NOMO-1 (cell line): ENCODE measurements around the gene RAG1.
A peak's percentile ranks its signal among the peaks of the same experiment; 100 is the strongest.
"Not testable (repeated sequence)": the region's sequence is repeated elsewhere in the genome, so short reads cannot be mapped to it uniquely, and the experiment has no call there.

Experiments used
- DNase-seq, 2 experiments: peaks; one replicate each; lab custom pipeline; 2025; ENCODE audit not compliant: unreplicated experiment in 2 of 2; lab: John Stamatoyannopoulos, UW

Gene RAG1

DNA sequence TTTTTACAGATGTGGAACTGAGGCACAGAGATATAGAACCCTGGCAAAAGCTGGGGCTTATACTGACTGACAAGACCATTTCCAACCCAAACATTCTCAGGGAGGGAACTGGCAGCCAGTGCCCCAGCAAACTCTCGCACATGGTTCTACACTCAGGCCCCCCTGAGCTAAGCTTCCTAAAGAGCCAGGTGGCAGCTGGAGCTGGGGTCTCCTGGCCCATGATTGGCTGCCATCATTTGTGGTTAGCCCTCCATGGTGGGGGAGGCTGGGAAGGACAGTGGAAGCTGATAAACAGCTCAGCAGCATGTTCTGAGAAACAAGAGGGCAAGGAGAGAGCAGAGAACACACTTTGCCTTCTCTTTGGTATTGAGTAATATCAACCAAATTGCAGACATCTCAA lies at the start of gene RAG1:
RAG1 (plus strand) TSS at position 314 of the 400 bp plus-strand sequence. CDS start 5,298 bp downstream, outside the sequence.
- no peak for DNase-seq

GRCh38 chr11:36530840-36531239 lies 37.0 kb upstream of the RAG1 start:
- no peak for DNase-seq

GRCh38 chr11:36532941-36533601 lies 34.7 kb upstream of the RAG1 start:
- peak; percentile 16 to 29 for DNase-seq

DNA sequence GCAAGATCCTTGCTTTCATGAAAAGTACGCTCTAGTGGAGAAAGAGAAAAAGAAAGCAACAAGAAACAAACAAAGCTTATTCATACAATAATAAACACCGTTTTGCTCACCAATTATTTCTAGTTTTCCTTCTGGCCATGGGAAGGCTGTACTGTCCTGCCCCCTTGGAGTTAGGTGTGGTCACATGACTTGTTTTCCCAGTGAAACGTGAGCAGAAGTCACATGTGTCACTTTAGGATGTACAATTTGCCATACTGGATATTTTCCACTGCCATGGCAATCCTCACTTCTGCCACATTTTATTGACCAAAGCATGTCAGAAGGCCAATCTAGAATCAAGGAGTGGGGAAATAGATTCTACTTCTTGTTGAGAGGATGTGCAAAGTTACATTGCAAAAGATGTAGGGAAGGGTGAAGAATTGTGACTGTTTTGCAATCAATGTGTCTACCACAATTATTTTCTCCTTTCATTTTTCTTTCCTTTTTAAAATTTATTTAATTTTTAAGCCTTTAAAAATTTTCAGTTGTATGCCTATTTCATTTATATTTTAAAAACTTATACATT lies 33.4 kb upstream of the RAG1 start:
- DNase-seq: peak; percentile 4 to 34

DNA sequence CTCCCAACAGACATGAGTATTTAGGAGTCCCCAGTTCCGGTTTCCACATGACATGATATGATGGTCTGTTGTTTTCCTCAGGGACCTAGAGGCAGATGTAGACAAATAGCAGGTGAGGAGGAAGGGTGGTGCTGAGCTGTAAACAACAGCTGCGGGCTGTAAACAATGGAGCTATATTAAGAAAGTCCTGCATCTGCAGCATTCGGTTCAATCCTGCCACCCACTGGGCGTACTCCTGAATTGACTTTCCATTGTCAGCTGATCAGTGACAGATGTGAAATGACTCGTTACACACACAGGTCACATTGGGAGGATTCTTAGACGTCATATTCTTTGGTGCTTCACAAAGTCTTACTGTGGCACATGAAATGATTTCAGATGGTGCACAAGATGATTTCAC lies 26.8 kb upstream of the RAG1 start:
- peak in 1 of 2 experiments; percentile 30 for DNase-seq

DNA sequence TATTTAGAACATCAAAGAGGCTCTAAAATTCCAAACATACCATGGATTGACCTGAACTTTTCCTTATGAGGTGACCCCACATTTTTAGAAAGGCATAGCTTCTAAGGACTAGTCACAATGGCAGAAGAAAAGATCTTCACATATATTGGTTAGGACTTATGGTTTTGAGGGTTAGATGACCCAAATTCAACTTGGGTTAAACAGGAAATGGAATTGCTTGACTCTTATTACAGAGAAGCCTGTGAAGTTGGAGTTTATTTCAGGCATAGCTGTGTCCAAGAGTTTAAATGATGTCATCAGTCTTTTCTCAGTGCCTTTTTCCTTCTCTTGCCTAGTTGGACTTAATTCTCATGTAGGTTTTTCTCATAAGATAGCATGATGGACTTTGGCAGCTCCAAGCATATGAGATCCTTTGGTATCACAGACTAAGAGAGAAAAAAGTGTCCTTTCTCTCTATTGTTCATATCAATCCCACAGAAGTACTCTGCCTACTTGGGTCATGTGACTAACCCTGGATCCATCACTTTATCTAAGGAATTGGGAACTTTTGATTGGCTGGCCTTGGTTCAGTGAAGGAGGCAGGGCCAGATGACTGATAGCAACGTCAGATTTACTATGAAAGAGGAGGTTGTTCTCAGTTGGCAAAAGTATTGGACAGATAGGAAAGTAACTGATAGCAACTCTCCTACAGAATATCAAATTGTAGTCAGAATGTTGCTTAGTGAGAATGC lies 17.3 kb upstream of the RAG1 start:
- DNase-seq: no peak

DNA sequence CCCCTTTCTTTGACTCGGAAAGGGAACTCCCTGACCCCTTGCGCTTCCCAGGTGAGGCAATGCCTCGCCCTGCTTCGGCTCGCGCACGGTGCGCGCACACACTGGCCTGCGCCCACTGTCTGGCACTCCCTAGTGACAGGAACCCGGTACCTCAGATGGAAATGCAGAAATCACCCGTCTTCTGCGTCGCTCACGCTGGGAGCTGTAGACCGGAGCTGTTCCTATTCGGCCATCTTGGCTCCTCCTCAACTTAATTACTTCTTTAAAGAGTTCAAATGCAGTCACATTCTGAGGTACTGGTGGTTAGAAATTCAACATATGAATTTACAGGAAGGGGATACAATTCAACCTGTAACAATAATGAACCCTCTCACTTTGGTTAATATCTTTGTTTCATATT lies 10.4 kb upstream of the RAG1 start:
- DNase-seq: not testable (repeated sequence)

DNA sequence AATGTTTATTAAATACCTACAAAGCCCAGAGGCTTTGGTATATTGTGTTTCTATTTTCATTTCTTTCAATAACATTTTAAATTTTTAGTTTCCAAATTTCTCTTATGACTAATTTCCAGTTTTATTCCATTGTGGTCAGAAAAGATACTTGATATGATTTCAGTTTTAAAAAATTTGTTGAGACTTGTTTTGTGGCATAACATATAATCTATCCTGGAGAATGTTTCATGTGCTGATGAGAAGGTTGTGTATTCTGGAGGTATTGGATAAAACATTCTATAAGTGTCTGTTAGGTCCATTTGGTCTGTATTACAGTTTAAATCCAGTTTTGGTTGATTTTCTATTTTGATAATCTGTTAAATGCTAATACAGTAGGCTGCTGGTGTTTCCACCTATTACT lies 9.8 kb upstream of the RAG1 start:
- no peak for DNase-seq

DNA sequence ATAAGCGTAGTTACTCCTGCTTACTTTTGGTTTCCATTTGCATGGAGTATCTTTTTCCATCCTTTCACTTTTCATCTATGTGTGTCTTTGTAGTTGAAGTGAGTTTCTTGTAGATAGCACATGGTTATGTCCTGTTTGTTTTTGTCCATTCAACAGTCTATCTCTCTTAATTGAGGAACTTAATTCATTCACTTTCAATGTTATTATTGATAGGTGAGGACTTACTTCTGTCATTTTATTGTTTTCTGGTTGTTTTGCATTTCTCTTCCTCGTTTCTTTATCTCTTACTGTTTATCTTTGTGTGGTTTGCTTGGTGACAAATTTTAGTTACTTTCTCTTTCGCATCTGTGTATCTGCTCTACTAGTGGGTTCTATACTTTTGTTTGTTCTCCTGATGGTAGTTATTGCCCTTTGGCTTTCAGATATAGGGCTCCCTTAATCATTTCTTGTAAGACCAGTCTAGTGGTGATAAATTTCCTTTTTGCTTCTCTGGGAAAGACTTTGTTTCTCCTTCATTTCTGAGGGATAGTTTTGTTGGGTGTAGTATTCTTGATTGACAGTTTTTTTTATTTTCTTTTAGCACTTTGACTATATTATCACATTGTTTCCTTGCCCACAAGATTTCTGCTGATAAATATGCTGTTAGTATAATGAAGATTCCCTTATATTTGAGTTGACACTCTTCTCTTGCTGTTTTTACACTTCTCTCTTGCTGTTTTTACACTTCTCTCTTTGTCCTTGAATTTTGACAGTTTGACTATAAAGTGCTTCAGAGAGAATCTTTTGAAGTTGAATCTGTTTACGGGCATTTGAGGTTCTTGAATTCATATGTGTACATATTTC lies 9.0 kb upstream of the RAG1 start:
- DNase-seq: no peak

- peak; percentile 28 to 78 for DNase-seq
These were observed 3.3 kb upstream of the RAG1 start for GRCh38 chr11:36564376-36565030.

DNA sequence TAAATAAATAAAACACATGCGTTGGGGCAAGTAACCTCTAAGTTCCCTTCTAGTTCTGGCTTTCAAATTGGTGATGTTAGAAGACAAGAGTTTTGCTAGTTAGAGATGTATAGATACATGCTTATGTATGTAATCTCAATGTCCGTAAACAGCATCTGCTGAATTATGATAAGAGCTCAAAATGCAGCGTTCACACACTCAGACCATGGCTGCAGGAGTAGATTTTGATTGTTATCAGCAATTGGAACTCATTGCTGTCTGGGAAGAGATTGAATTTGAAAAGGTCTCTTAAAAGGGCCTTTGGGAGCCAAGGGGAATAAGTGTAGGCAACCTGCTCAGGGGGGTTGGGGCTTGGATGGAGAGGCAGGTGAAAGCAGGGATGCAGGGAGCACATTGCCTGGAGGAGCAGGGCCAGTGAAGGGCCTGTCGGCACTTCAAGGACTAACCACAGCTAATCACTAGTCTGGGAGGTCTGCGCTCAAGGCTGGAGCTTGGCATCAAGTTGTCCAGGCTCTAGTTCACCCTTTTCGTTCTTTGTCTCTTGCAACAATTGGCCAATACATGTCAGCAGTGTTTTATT lies 2.7 kb upstream of the RAG1 start:
- DNase-seq: no peak

GRCh38 chr11:36566407-36567053 lies 1.3 kb upstream of the RAG1 start:
- DNase-seq: no peak

DNA sequence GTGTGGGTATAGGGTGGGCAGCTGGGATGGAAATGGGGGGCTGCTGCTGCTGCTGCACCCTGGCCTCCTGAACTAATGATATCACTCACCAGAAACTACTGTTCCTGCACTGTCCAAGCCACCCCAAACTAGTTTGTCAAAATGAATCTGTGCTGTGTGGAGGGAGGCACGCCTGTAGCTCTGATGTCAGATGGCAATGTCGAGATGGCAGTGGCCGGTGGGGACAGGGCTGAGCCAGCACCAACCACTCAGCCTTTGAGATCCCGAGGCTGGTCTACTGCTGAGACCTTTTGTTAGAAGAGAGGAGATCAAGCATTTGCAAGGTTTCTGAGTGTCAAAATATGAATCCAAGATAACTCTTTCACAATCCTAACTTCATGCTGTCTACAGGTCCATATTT lies 1.3 kb downstream of the RAG1 start:
- no peak for DNase-seq

- no peak for DNase-seq
These were observed 6.7 kb downstream of the RAG1 start for GRCh38 chr11:36574486-36574885.

- no peak for DNase-seq
These were observed 9.6 kb downstream of the RAG1 start for GRCh38 chr11:36577373-36577772.

DNA sequence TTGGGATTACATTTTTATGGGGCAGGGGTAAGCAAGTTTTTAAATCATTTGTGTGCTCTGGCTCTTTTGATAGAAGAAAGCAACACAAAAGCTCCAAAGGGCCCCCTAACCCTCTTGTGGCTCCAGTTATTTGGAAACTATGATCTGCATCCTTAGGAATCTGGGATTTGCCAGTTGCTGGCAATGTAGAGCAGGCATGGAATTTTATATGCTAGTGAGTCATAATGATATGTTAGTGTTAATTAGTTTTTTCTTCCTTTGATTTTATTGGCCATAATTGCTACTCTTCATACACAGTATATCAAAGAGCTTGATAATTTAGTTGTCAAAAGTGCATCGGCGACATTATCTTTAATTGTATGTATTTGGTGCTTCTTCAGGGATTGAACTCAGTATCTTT lies 10.1 kb downstream of the RAG1 start:
- DNase-seq: no peak

DNA sequence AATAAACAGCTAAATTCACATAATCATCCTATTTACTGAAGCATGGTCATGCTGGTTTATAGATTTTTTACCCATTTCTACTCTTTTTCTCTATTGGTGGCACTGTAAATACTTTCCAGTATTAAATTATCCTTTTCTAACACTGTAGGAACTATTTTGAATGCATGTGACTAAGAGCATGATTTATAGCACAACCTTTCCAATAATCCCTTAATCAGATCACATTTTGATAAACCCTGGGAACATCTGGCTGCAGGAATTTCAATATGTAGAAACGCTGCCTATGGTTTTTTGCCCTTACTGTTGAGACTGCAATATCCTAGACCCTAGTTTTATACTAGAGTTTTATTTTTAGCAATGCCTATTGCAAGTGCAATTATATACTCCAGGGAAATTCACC lies 10.7 kb downstream of the RAG1 start:
- no peak for DNase-seq

DNA sequence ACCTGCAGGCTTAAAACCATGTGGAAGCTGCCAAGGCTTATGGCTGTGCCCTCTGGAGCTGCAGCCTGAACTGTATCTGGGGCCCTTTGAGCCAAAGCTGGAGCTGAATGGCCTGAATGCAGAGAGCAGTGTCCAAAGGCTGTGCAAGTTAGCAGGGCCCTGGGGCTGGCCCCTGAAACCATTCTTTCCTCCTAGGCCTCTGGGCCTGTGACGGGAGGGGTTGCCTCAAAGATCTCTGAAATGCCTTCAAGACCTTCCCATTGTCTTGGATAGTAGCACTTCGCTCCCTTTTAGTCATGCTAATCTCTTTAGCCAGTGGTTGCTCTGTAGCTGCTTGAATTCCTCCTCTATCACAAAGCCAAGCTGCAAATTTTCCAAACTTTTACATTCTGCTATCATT lies 13.7 kb downstream of the RAG1 start:
- no peak for DNase-seq

GRCh38 chr11:36583667-36584066 lies 15.9 kb downstream of the RAG1 start:
- no peak for DNase-seq

- DNase-seq: peak; percentile 9 to 38
These were observed 18.7 kb downstream of the RAG1 start for GRCh38 chr11:36586543-36586942.
